HepG2 (cell line): ENCODE data around the gene ACSBG1.

Experiments used
- EP300 ChIP-seq, 3 experiments: sonication (generic) in 1 of 3; formaldehyde crosslinking in 1 of 3; IDR thresholded peaks; 2 replicates each; pipeline versions ENCODE4 v1.5.1 to v1.6.1; 2011 to 2020; ENCODE audit warnings: low read depth in 2 of 3, low read length in 2 of 3, borderline replicate concordance in 1 of 3, improper control_type of control experiment in 1 of 3, mild to moderate bottlenecking in 1 of 3, missing genetic modification reagents in 1 of 3, moderate library complexity in 1 of 3
- HNRNPLL ChIP-seq: fragments of 200-400 bp; formaldehyde crosslinking; IDR thresholded peaks from 2 replicates; pipeline ENCODE4 v1.6.1; 2017; ENCODE audit warnings: mild to moderate bottlenecking, low read depth, low read length; ENCODE audit not compliant: poor library complexity, severe bottlenecking
- JUND ChIP-seq: sonication (generic); formaldehyde crosslinking; IDR thresholded peaks from 2 replicates; pipeline ENCODE4 v1.8.0; 2022; ENCODE audit warnings: mild to moderate bottlenecking, missing genetic modification reagents
- MAZ ChIP-seq, 2 experiments: sonication (generic) in 1 of 2; formaldehyde crosslinking in 1 of 2; IDR thresholded peaks; 2 replicates each; pipeline versions ENCODE4 v1.5.0 to v1.6.1; 2012 to 2020; ENCODE audit warnings: low read depth in 2 of 2, mild to moderate bottlenecking in 2 of 2, borderline replicate concordance in 1 of 2, improper control_type of control experiment in 1 of 2, low read length in 1 of 2, missing genetic modification reagents in 1 of 2, moderate library complexity in 1 of 2
- NCOR1 ChIP-seq: fragments of 200-600 bp; sonication (generic); IDR thresholded peaks from 2 replicates; pipeline ENCODE4 v1.7.0; 2017; ENCODE audit warnings: antibody characterized with exemption, low read length, borderline replicate concordance
- NFE2L1 ChIP-seq: sonication (generic); formaldehyde crosslinking; IDR thresholded peaks from 2 replicates; pipeline ENCODE4 v1.4.0; 2020; ENCODE audit warnings: missing genetic modification reagents, mild to moderate bottlenecking, borderline replicate concordance
- NR2F1 ChIP-seq, 2 experiments: fragments of 450-650 bp in 1 of 2; formaldehyde crosslinking in 1 of 2; IDR thresholded peaks; 2 replicates each; pipeline versions ENCODE4 v1.5.0 to v1.6.1; 2016 to 2020; ENCODE audit warnings: mild to moderate bottlenecking in 1 of 2, missing compliant biosample characterization in 1 of 2, missing genetic modification reagents in 1 of 2, moderate library complexity in 1 of 2
- RNF2 ChIP-seq: fragments of 450-650 bp; conservative IDR thresholded peaks from 2 replicates; pipeline ENCODE4 v1.6.1; 2016; ENCODE audit warnings: low read depth
- SNAPC5 ChIP-seq: sonication (generic); formaldehyde crosslinking; IDR thresholded peaks from 2 replicates; pipeline ENCODE4 v1.8.1; 2023; ENCODE audit warnings: mild to moderate bottlenecking, missing genetic modification reagents, borderline replicate concordance
- ZMYM2 ChIP-seq: sonication (generic); formaldehyde crosslinking; IDR thresholded peaks from 2 replicates; pipeline ENCODE4 v1.8.0; 2022; ENCODE audit warnings: mild to moderate bottlenecking, missing genetic modification reagents

- no peak for TF ChIP-seq NR2F1 (CRISPR knock-in tag; IDR thresholded peaks at IDR 0.05)
- TF ChIP-seq HNRNPLL = no peak
- TF ChIP-seq MAZ (IDR thresholded peaks at IDR 0.05; ENCODE audit: borderline replicate concordance, low read depth, low read length) = no peak
- TF ChIP-seq MAZ (CRISPR knock-in tag; IDR thresholded peaks at IDR 0.05; ENCODE audit: low read depth) = no peak
- no peak for TF ChIP-seq SNAPC5 (CRISPR knock-in tag)
- no peak for TF ChIP-seq RNF2
- no peak for TF ChIP-seq ZMYM2 (CRISPR knock-in tag)
- no peak for TF ChIP-seq JUND (CRISPR knock-in tag)
- no peak for TF ChIP-seq NFE2L1 (CRISPR knock-in tag)
- TF ChIP-seq EP300 (IDR thresholded peaks at IDR 0.05; ENCODE audit: low read depth in 2 of 2, low read length in 2 of 2) = no peak
- no peak for TF ChIP-seq EP300 (CRISPR knock-in tag; IDR thresholded peaks at IDR 0.05; ENCODE audit: borderline replicate concordance)
- TF ChIP-seq NCOR1 = no peak
Measured at GRCh38 chr15:78232951-78233350, 1.4 kb downstream of the ACSBG1 start.
